Ishikawa (cell line): Measurements from ENCODE around the gene PKD2.

Experiments
- CEBPB ChIP-seq: IDR thresholded peaks from 2 replicates; pipeline ENCODE4 v1.6.1; 2012
- CREB1 ChIP-seq: IDR thresholded peaks from 2 replicates; pipeline ENCODE4 v1.6.1; 2012; ENCODE audit warnings: low read depth
- EP300 ChIP-seq: IDR thresholded peaks from 2 replicates; pipeline ENCODE4 v1.6.1; 2012; ENCODE audit warnings: borderline replicate concordance
- RAD21 ChIP-seq: IDR thresholded peaks from 2 replicates; pipeline ENCODE4 v1.6.1; 2012; ENCODE audit warnings: low read depth
- REST ChIP-seq: IDR thresholded peaks from 2 replicates; pipeline ENCODE4 v1.6.1; 2012; ENCODE audit warnings: low read depth, mild to moderate bottlenecking
- TAF1 ChIP-seq: IDR thresholded peaks from 2 replicates; pipeline ENCODE4 v1.6.1; 2012; ENCODE audit warnings: low read depth, mild to moderate bottlenecking
- YY1 ChIP-seq: IDR thresholded peaks from 2 replicates; pipeline ENCODE4 v1.6.1; 2012; ENCODE audit warnings: low read depth

GRCh38 chr4:88108747-88109122 lies 101.3 kb downstream of the PKD2 start:
- TF ChIP-seq RAD21 (no peak), CEBPB (no peak), TAF1 (no peak), EP300 (no peak), CREB1 (no peak), YY1 (no peak), REST (no peak)
